Fibroblast of lung (primary cell): ENCODE data around the gene CHST11.

Source experiments
- CTCF ChIP-seq, 2 donors: IDR thresholded peaks in 1 of 2; conservative IDR thresholded peaks in 1 of 2; 1 replicate in 1 of 2; 2 replicates in 1 of 2; pipeline ENCODE4 v1.5.1; 2011 to 2012; ENCODE audit warnings: low read length in 2 of 2, control low read depth in 1 of 2, inconsistent platforms in 1 of 2, low read depth in 1 of 2, mild to moderate bottlenecking in 1 of 2
- EZH2 ChIP-seq: IDR thresholded peaks from 2 replicates; pipeline ENCODE4 v1.5.1; 2012; ENCODE audit warnings: low read length, control low read depth, mild to moderate bottlenecking; ENCODE audit errors: missing control alignments

- TF ChIP-seq CTCF (conservative IDR thresholded peaks at IDR 0.05 in 1 of 2, IDR thresholded peaks at IDR 0.05 in 1 of 2; ENCODE audit: low read depth in 1 of 2, low read length in 2 of 2) = no peak
- no peak for TF ChIP-seq EZH2
These were observed 238.0 kb downstream of the CHST11 start for GRCh38 chr12:104694711-104695110.
